Ovary (tissue), 10 donors: ENCODE measurements around the gene TRIM49. TPM values are rescaled to one million over a fixed set of nuclear protein-coding genes. Genes with fewer than 3 reads are reported as not detected.
"Not testable (repeated sequence)": the region's sequence is repeated elsewhere in the genome, so short reads cannot be mapped to it uniquely, and the experiment has no call there.

Source experiments
- DNase-seq, 5 donors: peaks; one replicate each; pipeline ENCODE4 v3.0.0-alpha.2; 2019 to 2020
- H3K27ac ChIP-seq, 2 donors: fragments of 200-600 bp; one replicate each; pipeline versions ENCODE4 v1.5.1 to v1.8.0; 2019 to 2022
- H3K27me3 ChIP-seq: fragments of 200-600 bp; one replicate; pipeline ENCODE4 v1.8.0; 2022
- H3K36me3 ChIP-seq: fragments of 200-600 bp; sonication (generic); one replicate; pipeline ENCODE4 v1.5.1; 2019
- H3K4me1 ChIP-seq: one replicate; pipeline ENCODE4 v1.8.1; 2013; ENCODE audit warnings: mild to moderate bottlenecking, moderate library complexity; ENCODE audit not compliant: insufficient read depth
- H3K4me3 ChIP-seq: fragments of 200-600 bp; sonication (generic); one replicate; pipeline ENCODE4 v1.5.1; 2017
- H3K9me3 ChIP-seq, 2 donors: fragments of 200-600 bp in 1 of 2; sonication (generic) in 1 of 2; one replicate each; pipeline versions ENCODE4 v1.5.1 to v1.8.1; 2013 to 2019; ENCODE audit warnings: mild to moderate bottlenecking in 1 of 2, moderate library complexity in 1 of 2
- WGBS, 3 donors: extraction: QIAGEN DNeasy Blood & Tissue Kit in 1 of 3; methylation state at CpG; one replicate each; pipeline versions ENCODE4 v1.1.5 to v1.1.7; 2013 to 2017; 5-methylcytosine and 5-hydroxymethylcytosine counted together
- intact Hi-C, 4 donors: fragments of 100-400 bp; cut with DNase I; formaldehyde crosslinking; loops; one replicate each; pipeline versions ENCODE4 v1.11.0 to v1.15.1; 2022 to 2023
- long read RNA-seq, 3 donors: library from polyadenylated mRNA in 2 of 3; unstranded in 2 of 3; transcript quantifications; one replicate each; pipeline ENCODE4 v2.0.0 and lab custom pipeline, GENCODE V29; 2021 to 2026
- polyA plus RNA-seq, 2 donors: library from polyadenylated mRNA; stranded (reverse); fragments of 200-250 nt in 1 of 2; fragments of 350-450 nt in 1 of 2; fragmentation: Illumina TruSeq in 1 of 2; extraction: RNeasy Lipid Tissue Mini Kit (QIAGEN cat#74804) in 1 of 2; gene quantifications; one replicate each; pipeline ENCODE4 v1.2.3, GENCODE V29; 2013 to 2014
- small RNA-seq: library from RNA; depleted of rRNA; stranded (forward); fragments of <200 nt; gene quantifications from one replicate; pipeline ENCODE3, GENCODE V24; 2016
- total RNA-seq, 7 donors: library from RNA; depleted of rRNA in 2 of 7; stranded (reverse); fragments of >200 nt in 2 of 7; fragmentation: NEBNext Ultra II Directional in 3 of 7; extraction: Animal tissue kit (Norgen Biotek cat#: 25700) in 3 of 7; gene quantifications; one replicate each; pipeline versions ENCODE4 v1.1.0 to v1.2.4, GENCODE V29; 2016 to 2023
- donor health status: DM: no; HTN: no; CAD: no; lungs with moderate emphysema.
- donor health status: DM: no; HTN: no; CAD: no.
- donor health status: Bipolar disorder and iron deficiency.
- donor health status: DM: yes; HTN: yes; CAD: no.
- donor health status: DM: no; HTN: no; CAD: no.
- donor health status: DM: yes; HTN: yes; CAD: no.

TRIM49 gene, protein sequence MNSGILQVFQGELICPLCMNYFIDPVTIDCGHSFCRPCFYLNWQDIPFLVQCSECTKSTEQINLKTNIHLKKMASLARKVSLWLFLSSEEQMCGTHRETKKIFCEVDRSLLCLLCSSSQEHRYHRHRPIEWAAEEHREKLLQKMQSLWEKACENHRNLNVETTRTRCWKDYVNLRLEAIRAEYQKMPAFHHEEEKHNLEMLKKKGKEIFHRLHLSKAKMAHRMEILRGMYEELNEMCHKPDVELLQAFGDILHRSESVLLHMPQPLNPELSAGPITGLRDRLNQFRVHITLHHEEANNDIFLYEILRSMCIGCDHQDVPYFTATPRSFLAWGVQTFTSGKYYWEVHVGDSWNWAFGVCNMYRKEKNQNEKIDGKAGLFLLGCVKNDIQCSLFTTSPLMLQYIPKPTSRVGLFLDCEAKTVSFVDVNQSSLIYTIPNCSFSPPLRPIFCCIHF
- total RNA-seq (not detected), polyA plus RNA-seq (not detected)
- long read RNA-seq, donor 1: 0 reads
- long read RNA-seq, donor 2: 0 reads
- long read RNA-seq, donor 3: 0 reads

DNA sequence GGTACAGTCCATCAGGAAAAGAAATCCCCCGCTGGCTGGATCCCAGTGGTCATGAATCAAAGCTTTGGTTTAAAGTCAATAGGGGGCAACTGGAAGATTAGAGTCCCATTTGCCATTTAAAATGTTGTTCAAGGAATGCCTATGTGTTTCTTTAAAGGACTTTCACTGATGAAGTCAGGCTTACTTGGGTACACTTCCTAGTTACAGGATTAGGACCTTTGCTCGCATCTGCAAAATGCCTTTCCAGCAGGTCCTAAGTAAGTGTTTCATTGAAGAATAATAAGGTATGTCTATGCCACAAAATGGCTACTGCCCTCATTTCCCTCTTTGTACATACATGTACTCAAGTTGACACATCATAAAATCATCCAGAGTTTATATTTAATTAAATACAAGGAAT is at the start of gene TRIM49:
TRIM49 (minus strand) TSS at position 101 of the 400 bp plus-strand sequence. CDS start 4,106 bp downstream, outside the sequence.
- H3K27ac ChIP-seq, H3K9me3 ChIP-seq, H3K4me1 ChIP-seq, H3K36me3 ChIP-seq, H3K27me3 ChIP-seq, intact Hi-C loops, DNase-seq, H3K4me3 ChIP-seq: not testable (repeated sequence)
- 91 to 96% (median 95%) methylated on average over 1 to 2 of the region's 2 CpGs for WGBS, 3 donors

DNA sequence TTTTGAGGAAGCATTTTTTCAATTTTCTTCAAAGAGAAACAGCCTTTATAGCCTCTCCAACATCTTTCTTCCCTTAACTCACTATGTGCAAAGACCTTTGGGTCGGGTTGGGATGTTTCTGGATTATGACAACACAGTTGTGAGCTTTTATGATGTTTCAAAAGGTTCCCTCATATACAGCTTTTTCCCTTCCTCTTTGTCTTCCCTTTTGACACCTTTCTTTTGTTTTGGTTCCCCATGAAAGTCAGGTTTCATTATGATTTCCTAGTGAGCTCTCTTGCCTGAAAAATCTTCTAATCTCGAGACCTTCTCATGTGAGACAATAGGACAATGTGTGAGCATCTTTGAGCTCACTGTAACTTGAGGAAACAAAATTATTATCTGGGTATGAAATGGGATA is 18.3 kb upstream of the TRIM49 start:
- H3K9me3 ChIP-seq, H3K4me3 ChIP-seq, H3K27ac ChIP-seq, H3K4me1 ChIP-seq, H3K27me3 ChIP-seq, DNase-seq, intact Hi-C loops, H3K36me3 ChIP-seq: not testable (repeated sequence)
- WGBS, 3 donors: 19 to 58% (median 45%) methylated on average over 1 to 2 of the region's 2 CpGs

DNA sequence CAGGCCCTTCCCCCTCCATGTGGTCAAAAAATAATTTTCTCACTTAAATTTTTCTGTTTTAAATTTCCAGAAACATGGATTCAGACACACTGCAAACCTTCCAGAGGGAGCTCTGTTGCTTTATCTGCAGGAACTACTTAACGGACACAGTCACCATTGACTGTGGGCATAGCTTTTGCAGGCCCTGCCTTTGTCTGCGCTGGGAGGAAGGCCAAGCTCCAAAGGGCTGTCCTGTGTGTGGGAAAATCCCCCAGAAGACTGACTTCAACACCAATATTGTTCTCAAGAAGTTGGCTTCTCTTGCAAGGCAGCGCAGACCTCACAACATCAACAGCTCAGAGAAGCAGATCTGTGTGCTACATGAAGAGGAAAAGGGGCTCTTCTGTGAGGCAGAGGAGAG is 11.6 kb upstream of the TRIM49 start:
- H3K9me3 ChIP-seq, H3K27me3 ChIP-seq, H3K27ac ChIP-seq, H3K4me1 ChIP-seq, intact Hi-C loops, DNase-seq, H3K4me3 ChIP-seq, H3K36me3 ChIP-seq: not testable (repeated sequence)
- 80 to 88% methylated on average over 2 of the region's 3 CpGs; no CpG with 5 or more reads in 1 of the 3 donors for WGBS, 3 donors

DNA sequence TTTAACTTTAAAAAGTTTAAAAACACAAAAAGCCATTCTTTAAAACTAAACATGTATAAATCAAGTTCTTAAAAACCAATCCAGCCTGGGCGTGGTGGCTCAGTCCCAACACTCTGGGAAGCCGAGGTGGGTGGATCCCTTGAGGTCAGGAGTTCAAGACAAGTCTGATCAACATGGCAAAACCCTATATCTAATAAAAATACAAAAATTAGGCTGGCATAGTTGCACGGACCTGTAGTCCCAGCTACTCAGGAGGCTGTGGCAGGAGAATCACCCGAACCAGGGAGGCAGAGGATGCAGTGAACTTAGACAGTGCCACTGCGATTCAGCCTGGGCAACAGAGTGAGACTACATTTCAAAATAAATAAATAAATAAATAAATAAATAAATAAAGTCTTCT is 5.2 kb upstream of the TRIM49 start:
- H3K36me3 ChIP-seq, H3K9me3 ChIP-seq, intact Hi-C loops, H3K4me1 ChIP-seq, H3K4me3 ChIP-seq, H3K27ac ChIP-seq, DNase-seq, H3K27me3 ChIP-seq: not testable (repeated sequence)
- 78 to 81% (median 80%) methylated on average over 5 of the region's 5 CpGs for WGBS, 3 donors

DNA sequence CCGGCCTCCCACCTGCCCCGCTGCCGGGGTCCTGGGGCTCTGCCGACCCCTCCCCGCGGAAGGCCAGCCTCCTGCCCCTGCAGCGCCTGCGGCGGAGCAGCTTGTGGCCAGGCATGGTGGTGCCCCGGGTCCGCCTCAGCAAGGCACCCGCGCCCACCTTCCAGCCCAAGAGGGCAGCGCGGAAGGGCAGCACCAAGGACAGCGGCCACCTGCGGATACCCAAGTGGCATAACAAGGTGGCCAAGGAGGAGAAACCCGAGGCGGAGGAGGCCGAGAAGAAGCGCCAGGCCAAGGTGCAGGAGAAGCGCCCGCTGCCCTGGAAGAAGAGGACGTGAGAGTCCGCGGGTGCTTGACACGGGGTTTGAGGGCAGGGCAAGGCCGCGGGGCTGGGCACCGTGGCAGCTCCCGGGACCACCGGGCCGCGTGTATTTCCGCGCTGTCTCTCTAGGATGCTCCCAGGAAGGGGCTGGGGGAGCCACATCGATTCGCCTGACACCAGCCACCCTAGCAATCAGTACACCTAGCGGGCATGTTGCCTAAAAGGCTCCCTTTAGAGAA is 20.8 kb downstream of the TRIM49 start:
- H3K27me3 ChIP-seq, intact Hi-C loops, H3K9me3 ChIP-seq, H3K36me3 ChIP-seq, H3K27ac ChIP-seq, H3K4me3 ChIP-seq, H3K4me1 ChIP-seq, DNase-seq: not testable (repeated sequence)
- 24 to 47% methylated on average over 29 to 33 of the region's 39 CpGs; no CpG with 5 or more reads in 1 of the 3 donors for WGBS, 3 donors

DNA sequence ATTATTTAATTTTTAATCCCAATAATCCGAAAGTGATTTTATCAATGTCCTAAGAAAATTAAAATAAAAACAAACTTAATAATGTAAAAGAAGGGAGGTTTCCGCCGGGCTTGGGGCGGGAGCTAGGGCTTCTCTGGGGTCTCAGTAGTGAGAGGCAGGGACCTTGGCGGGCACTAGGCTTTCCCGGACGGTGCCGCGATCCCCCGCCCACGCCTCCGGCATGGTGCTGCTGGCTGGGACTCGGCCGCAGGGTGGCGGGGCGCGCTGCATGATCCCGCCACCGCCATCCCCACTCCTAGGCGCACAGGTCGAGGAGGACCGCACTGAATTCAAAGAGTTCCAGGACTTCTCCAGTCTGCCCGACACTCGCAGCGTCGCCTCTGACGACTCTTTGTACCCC is 22.6 kb downstream of the TRIM49 start:
- H3K4me1 ChIP-seq, H3K36me3 ChIP-seq, H3K27ac ChIP-seq, intact Hi-C loops, H3K4me3 ChIP-seq, H3K27me3 ChIP-seq, H3K9me3 ChIP-seq, DNase-seq: not testable (repeated sequence)
- WGBS, 3 donors: 24 to 55% (median 38%) methylated on average over 12 to 16 of the region's 27 CpGs

DNA sequence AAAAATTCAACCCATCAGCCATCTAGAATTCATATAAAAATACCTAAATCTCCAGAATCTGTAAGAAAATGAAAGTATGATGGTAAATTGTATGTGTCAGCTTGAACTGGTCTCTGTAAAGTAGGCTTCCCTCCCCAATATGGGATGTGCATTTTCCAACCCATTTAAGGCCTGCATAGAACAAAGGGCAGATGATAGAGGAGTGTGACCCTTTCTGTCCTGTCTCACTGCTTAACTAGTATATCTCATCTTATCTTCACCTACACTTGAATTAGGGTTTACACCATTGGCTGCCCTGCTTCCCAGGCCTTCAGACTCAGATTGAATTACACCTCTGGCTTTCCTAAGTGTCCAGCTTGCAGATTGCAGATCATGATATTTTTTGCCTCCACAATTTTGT is 57.6 kb downstream of the TRIM49 start:
- H3K27ac ChIP-seq, intact Hi-C loops, H3K36me3 ChIP-seq, H3K4me3 ChIP-seq, H3K27me3 ChIP-seq, DNase-seq, H3K4me1 ChIP-seq, H3K9me3 ChIP-seq: not testable (repeated sequence)

Small RNA genes within 50 kb of the gene (small RNA-seq; reads per million reads assigned to genes)
- gene AP003122.3: not detected

Other genes with a start within 250 kb of the TRIM49 start
- not detected for gene TRIM77, start 98.3 kb downstream of the TRIM49 start, total RNA-seq
- not detected for gene TRIM77, start 98.3 kb downstream of the TRIM49 start, polyA plus RNA-seq
- gene TRIM64B, start 69.9 kb upstream of the TRIM49 start, total RNA-seq: not detected
- gene TRIM64B, start 69.9 kb upstream of the TRIM49 start, polyA plus RNA-seq: not detected
- gene TRIM49D1, start 113.7 kb upstream of the TRIM49 start, total RNA-seq: not detected
- gene TRIM49D1, start 113.7 kb upstream of the TRIM49 start, polyA plus RNA-seq: not detected
- gene TRIM49D2, start 115.5 kb upstream of the TRIM49 start, total RNA-seq: not detected
- gene TRIM49D2, start 115.5 kb upstream of the TRIM49 start, polyA plus RNA-seq: not detected
- not detected for gene TRIM64, start 157.5 kb upstream of the TRIM49 start, total RNA-seq
- gene TRIM64, start 157.5 kb upstream of the TRIM49 start, polyA plus RNA-seq: not detected
- not detected for gene TRIM49C, start 222.5 kb upstream of the TRIM49 start, total RNA-seq
- not detected for gene TRIM49C, start 222.5 kb upstream of the TRIM49 start, polyA plus RNA-seq